ENCODE measurements around the gene NFKBIB. TPM values are rescaled to one million over a fixed set of nuclear protein-coding genes. Genes with fewer than 3 reads are reported as not detected.

Gene NFKBIB
- total RNA-seq, 1 experiment from 2014 or later, result 51.2 TPM

DNA sequence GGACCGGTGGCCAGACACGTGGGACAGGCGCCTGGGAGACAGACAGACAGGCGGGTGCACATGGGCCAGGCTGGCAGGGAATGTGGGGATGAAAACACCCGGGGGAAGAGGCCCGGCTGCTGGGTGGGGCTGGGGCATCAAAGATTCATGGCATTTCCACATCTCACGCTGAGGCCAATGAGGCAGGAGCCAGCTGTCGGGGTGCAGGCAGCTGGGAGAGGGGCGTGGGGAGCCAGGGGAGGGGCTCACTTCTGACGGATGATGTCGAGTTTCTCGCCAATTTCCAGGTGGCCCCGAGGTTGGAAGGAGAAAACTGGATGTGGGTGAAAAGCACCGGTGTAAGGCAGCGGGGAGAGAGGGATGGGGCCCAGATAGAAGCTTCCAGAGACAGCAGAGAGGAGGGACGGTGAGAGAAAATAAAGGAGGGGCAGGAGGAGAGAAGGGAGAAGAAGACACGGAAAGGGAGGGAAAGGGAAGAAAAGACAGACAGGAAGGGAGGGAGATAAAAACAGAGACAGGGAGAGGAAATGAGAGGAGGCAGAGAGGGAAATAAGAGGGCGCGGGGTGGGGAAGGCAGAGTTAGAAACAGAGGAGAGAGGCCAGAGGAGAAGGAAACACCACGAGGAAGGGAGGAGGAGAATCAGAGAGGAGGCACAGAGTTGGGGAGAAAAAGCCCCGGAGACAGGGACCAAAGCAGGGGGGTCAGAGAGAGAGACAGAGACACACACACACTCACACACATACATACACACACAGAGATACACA, 20.2 kb downstream of the NFKBIB start:
- DNase-seq (ENCODE audit: low read depth, low spot score) (no peak), ATAC-seq (no peak)
- H3K9me2 ChIP-seq (ENCODE audit: insufficient read depth), result no peaks in the 10 kb centered on the region
- no peak overlapping the region for H3K9ac ChIP-seq (ENCODE audit: low read length)
- no peak overlapping the region for H2AFZ ChIP-seq (ENCODE audit: low read depth, low read length, poor library complexity, severe bottlenecking)
- no peaks in the 10 kb centered on the region for H3K79me2 ChIP-seq (ENCODE audit: insufficient read depth, low read length)
- H3K36me3 ChIP-seq (ENCODE audit: control insufficient read depth in 1 of 2, insufficient read depth in 2 of 2, low read length in 2 of 2), result peaks cover 8 to 15% of the 10 kb centered on the region in 2 experiments; a peak in 3 of 4 replicates
- no TSS peak for BruUV-seq (replicated peaks)
- ChIA-PET RAD21 (ENCODE audit: low non-redundant PET in 1 of 2, low total read pairs in 2 of 2, uncharacterized antibody in 2 of 2, unreplicated experiment in 2 of 2) (no interaction called here), CTCF (interaction anchor here (2.3 kb wide), 1 partner anchor 10 kb away, joined by 10 read pairs; the partner anchor contains the start of genes MRPS12 and SARS2), POLR2A (interaction anchor here (0.9 kb wide), 1 partner anchor 10 kb away, joined by 4 read pairs; the partner anchor contains the start of genes MRPS12 and SARS2)
- no peak overlapping the region for H3K4me3 ChIP-seq (replicated peaks in 1 of 2; ENCODE audit: low read depth in 1 of 2, low read length in 2 of 2)
- H3K4me1 ChIP-seq (ENCODE audit: control insufficient read depth in 1 of 2, insufficient read depth in 2 of 2, low read length in 2 of 2), result no peaks in the 10 kb centered on the region
- H4K20me1 ChIP-seq (ENCODE audit: insufficient read depth), result no peaks in the 10 kb centered on the region
- no peak overlapping the region for H3K4me2 ChIP-seq (ENCODE audit: low read length)
- no peaks in the 10 kb centered on the region for H3K9me3 ChIP-seq (ENCODE audit: control insufficient read depth in 1 of 2, insufficient read depth in 1 of 2, low read depth in 1 of 2, low read length in 2 of 2)
- intact Hi-C loops (cut with micrococcal nuclease), result no loop called here
- no peak overlapping the region for H3K27ac ChIP-seq (ENCODE audit: low read depth, low read length)
- H3K27me3 ChIP-seq (ENCODE audit: insufficient read depth, low read length), result no peaks in the 10 kb centered on the region
- no peak for TF ChIP-seq SRF (IDR thresholded peaks at IDR 0.05; ENCODE audit: low read depth)
- no peak for TF ChIP-seq YY1 (IDR thresholded peaks at IDR 0.05; ENCODE audit: extremely low read depth, insufficient replicate concordance, low read depth, low read length)
- TF ChIP-seq, protein P1, sequence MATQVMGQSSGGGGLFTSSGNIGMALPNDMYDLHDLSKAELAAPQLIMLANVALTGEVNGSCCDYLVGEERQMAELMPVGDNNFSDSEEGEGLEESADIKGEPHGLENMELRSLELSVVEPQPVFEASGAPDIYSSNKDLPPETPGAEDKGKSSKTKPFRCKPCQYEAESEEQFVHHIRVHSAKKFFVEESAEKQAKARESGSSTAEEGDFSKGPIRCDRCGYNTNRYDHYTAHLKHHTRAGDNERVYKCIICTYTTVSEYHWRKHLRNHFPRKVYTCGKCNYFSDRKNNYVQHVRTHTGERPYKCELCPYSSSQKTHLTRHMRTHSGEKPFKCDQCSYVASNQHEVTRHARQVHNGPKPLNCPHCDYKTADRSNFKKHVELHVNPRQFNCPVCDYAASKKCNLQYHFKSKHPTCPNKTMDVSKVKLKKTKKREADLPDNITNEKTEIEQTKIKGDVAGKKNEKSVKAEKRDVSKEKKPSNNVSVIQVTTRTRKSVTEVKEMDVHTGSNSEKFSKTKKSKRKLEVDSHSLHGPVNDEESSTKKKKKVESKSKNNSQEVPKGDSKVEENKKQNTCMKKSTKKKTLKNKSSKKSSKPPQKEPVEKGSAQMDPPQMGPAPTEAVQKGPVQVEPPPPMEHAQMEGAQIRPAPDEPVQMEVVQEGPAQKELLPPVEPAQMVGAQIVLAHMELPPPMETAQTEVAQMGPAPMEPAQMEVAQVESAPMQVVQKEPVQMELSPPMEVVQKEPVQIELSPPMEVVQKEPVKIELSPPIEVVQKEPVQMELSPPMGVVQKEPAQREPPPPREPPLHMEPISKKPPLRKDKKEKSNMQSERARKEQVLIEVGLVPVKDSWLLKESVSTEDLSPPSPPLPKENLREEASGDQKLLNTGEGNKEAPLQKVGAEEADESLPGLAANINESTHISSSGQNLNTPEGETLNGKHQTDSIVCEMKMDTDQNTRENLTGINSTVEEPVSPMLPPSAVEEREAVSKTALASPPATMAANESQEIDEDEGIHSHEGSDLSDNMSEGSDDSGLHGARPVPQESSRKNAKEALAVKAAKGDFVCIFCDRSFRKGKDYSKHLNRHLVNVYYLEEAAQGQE (IDR thresholded peaks at IDR 0.05; ENCODE audit: low read depth), result no peak
- TF ChIP-seq, protein P2, sequence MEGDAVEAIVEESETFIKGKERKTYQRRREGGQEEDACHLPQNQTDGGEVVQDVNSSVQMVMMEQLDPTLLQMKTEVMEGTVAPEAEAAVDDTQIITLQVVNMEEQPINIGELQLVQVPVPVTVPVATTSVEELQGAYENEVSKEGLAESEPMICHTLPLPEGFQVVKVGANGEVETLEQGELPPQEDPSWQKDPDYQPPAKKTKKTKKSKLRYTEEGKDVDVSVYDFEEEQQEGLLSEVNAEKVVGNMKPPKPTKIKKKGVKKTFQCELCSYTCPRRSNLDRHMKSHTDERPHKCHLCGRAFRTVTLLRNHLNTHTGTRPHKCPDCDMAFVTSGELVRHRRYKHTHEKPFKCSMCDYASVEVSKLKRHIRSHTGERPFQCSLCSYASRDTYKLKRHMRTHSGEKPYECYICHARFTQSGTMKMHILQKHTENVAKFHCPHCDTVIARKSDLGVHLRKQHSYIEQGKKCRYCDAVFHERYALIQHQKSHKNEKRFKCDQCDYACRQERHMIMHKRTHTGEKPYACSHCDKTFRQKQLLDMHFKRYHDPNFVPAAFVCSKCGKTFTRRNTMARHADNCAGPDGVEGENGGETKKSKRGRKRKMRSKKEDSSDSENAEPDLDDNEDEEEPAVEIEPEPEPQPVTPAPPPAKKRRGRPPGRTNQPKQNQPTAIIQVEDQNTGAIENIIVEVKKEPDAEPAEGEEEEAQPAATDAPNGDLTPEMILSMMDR (IDR thresholded peaks at IDR 0.05 in 2 of 3, conservative IDR thresholded peaks at IDR 0.05 in 1 of 3; ENCODE audit: borderline replicate concordance in 1 of 3, insufficient read depth in 1 of 3, low read depth in 2 of 3, low read length in 2 of 3), result no peak
- TF ChIP-seq POLR2AphosphoS5 (IDR thresholded peaks at IDR 0.05; ENCODE audit: low read depth, low read length), result no peak
- TF ChIP-seq JUND (IDR thresholded peaks at IDR 0.05), result no peak
- no peak for TF ChIP-seq ZFX (IDR thresholded peaks at IDR 0.05)
- no peak for TF ChIP-seq TCF7L2 (IDR thresholded peaks at IDR 0.05; ENCODE audit: borderline replicate concordance, extremely low read depth, insufficient read depth, insufficient read length)
- no peak for TF ChIP-seq FOSL1 (IDR thresholded peaks at IDR 0.05; ENCODE audit: low read depth)
- TF ChIP-seq RAD21 (IDR thresholded peaks at IDR 0.05; ENCODE audit: low read depth), result no peak
- no peak for TF ChIP-seq CBX3 (IDR thresholded peaks at IDR 0.05; ENCODE audit: low read depth)
- TF ChIP-seq SP1 (IDR thresholded peaks at IDR 0.05; ENCODE audit: low read depth), result no peak
- TF ChIP-seq ZNF274 (IDR thresholded peaks at IDR 0.05; ENCODE audit: low read depth, low read length), result no peak
- TF ChIP-seq ELF1 (IDR thresholded peaks at IDR 0.05; ENCODE audit: borderline replicate concordance, low read depth), result no peak
- no peak for TF ChIP-seq SIN3A (IDR thresholded peaks at IDR 0.05; ENCODE audit: low read depth)
- TF ChIP-seq CEBPB (IDR thresholded peaks at IDR 0.05; ENCODE audit: low read depth), result no peak
- TF ChIP-seq EZH2phosphoT487 (IDR thresholded peaks at IDR 0.05; ENCODE audit: borderline replicate concordance), result no peak
